IMR-90 (cell line): ENCODE data around the gene AMIGO2.
"Not testable (repeated sequence)": the region's sequence is repeated elsewhere in the genome, so short reads cannot be mapped to it uniquely, and the experiment has no call there.

ENCODE experiments used
- CTCF ChIP-seq: conservative IDR thresholded peaks from 2 replicates; pipeline ENCODE4 v1.5.1; 2012; ENCODE audit warnings: mild to moderate bottlenecking, low read depth, low read length, improper control_type of control experiment
- POLR2A ChIP-seq: IDR thresholded peaks from 2 replicates; pipeline ENCODE4 v1.6.1; 2012; ENCODE audit warnings: mild to moderate bottlenecking, low read depth, low read length
- TF ChIP-seq, protein P1 (sequence below): fragments of 150-350 bp; IDR thresholded peaks from 2 replicates; pipeline ENCODE4 v1.6.1; 2016; ENCODE audit warnings: low read depth, mild to moderate bottlenecking, low read length, moderate library complexity, borderline replicate concordance

DNA sequence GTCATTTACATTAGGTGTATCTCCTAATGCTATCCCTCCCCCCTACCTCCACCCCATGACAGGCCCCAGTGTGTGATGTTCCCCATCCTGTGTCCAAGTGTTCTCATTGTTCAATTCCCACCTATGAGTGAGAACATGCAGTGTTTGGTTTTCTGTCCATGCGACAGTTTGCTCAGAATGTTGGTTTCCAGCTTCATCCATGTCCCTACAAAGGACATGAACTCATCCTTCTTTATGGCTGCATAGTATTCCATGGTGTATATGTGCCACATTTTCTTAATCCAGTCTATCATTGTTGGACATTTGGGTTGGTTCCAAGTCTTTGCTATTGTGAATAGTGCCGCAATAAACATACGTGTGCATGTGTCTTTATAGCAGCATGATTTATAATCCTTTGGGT, 37.5 kb upstream of the AMIGO2 start:
- TF ChIP-seq POLR2A, CTCF: not testable (repeated sequence)
- TF ChIP-seq, protein P1, sequence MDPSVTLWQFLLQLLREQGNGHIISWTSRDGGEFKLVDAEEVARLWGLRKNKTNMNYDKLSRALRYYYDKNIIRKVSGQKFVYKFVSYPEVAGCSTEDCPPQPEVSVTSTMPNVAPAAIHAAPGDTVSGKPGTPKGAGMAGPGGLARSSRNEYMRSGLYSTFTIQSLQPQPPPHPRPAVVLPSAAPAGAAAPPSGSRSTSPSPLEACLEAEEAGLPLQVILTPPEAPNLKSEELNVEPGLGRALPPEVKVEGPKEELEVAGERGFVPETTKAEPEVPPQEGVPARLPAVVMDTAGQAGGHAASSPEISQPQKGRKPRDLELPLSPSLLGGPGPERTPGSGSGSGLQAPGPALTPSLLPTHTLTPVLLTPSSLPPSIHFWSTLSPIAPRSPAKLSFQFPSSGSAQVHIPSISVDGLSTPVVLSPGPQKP = not testable (repeated sequence)
